HG02943 (cell line): ENCODE results near the gene CREBBP.
"Not testable (repeated sequence)": the region's sequence is repeated elsewhere in the genome, so short reads cannot be mapped to it uniquely, and the experiment has no call there.

ENCODE experiments used
- ATAC-seq: cut with Tn5 transposase; IDR thresholded peaks from one replicate; pipeline ENCODE4 v1.9.1; 2021; ENCODE audit warnings: mild to moderate bottlenecking, low read depth, moderate library complexity; ENCODE audit not compliant: unreplicated experiment

The CREBBP gene

DNA sequence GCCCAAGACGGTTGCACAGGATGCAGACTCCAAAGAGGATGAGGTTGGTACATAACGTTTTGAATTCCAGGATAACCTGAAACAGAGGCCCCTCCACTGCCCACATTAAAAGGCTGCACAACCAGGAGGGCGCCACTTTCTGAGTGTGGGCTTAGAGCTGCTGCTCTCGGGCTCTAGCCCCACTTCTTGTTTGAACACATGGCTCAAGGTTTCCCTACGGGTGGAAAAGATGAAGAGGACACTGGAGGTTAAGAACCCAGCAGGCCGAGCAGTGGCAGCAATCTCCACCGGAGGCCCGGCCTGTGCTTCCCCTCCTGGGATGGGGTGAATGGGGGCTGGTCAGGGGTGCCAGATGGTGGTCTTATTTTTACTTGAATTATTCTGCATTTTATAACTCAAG lies 155.2 kb downstream of the CREBBP start:
- no peak for ATAC-seq

DNA sequence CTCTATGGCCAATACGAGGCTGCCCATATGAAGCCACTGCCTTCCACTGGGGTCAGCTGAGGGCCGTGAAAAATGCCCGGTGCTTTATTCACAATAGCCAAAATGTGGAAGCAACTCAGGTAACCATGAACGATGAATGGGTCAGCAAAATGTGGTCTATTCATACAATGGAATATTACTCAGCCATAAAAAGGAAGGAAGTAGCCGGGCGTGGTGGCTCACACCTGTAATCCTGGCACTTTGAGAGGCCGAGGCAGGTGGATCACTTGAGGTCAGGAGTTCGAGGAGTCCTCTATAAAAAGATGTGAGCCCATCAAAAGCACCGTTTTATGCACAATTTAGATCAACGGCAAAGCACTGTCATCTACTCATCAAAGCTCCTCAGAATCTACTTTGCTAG lies 158.0 kb downstream of the CREBBP start:
- ATAC-seq = no peak

DNA sequence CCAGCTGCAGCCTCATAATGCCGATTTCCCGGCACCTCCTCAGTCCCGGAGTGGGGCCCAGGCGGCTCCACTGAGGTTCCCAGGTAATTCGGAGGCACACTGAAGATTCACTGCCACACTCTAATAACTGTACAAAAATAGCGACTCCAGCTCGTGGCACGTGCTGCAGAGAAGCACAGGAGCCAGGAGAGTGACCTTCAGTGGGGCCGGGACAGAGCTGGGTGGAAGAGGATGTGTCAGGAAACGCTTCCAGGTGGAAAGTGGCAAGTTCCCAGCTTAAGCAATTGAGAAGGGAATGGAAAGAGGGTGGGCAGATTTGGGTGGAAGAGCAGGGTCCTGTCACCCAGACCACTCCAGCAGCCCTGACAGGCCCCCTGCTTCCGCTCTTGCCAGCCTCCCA lies 160.1 kb downstream of the CREBBP start:
- ATAC-seq = no peak

DNA sequence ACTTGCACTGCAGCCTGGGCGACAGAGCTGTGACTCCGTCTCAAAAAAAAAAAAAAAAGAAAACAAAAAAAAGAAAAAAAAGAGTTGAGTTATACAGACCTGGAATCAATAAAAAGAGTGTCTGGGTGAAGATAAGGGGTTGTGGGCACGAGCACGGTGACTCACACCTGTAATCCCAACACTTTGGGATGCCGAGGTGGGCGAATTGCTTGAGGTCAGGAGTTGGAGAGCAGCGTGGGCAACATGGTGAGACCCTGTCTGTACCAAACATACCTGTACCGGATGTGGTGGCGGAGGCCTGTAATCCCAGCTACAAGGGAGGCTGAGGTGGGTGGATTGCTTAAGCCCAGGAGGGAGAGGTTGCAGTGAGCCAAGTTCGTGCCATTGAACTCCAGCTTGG lies 161.9 kb downstream of the CREBBP start:
- no peak for ATAC-seq

DNA sequence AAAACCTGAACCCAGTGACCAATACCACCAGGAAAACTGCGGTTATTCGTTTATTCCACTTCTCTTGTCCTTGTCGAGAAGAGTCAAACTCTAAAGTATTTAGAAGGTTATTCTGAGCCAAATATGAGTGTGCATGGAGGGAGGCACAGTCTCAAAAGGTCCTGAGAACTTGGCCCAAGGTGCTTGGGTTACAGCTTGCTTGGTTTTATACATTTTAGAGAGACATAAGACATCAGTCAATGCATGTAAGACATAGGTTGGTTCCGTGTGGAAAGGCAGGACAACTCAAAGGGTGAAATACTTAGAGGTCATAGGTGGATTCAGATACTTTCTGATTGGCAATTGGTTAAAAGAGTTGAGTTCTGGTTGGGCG lies 162.5 kb downstream of the CREBBP start:
- no peak for ATAC-seq

DNA sequence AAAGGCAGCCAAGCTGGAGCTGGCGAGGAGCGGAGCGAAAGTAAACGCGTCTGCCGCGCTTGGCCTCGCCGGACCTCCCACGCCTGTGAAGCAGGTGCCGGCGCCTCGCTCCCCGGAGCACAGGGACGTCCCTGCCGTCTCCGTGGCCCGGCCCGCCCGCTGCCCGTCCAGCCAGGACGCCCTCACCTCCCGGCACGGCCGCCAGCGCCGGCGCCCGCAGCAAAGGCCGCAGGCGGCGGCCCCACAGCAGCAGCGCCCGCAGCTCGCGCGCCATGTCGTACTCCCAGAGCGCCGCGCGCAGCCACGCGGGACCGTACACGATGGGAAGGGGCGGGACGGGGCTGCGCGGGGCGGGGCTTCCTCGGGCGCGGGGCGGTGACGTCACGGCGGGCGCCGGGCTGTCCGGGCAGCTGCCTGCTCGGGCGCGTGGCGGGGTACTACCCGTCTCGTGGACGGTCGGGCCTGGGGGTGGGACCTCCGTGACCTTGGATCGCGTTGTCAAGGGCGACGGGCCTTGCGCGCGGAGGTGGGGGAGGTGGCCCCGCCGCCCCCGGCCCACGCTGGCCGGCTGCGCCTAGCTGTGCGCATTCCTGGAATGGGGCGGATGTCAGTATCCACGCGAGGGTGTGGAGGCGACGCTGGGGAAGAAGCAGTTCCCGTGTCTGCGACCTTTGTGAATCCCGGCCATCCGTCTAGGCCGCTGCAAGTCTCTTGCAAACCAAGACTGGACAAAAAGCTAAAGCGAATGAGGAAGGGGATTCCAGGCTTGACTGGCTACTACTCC lies 163.1 kb downstream of the CREBBP start, which contains the start of gene TRAP1:
TSS of gene TRAP1 (minus strand) at position 290 of the 784 bp plus-strand sequence. CDS start at position 274, 16 bp downstream.
- peak; percentile 83 for ATAC-seq

DNA sequence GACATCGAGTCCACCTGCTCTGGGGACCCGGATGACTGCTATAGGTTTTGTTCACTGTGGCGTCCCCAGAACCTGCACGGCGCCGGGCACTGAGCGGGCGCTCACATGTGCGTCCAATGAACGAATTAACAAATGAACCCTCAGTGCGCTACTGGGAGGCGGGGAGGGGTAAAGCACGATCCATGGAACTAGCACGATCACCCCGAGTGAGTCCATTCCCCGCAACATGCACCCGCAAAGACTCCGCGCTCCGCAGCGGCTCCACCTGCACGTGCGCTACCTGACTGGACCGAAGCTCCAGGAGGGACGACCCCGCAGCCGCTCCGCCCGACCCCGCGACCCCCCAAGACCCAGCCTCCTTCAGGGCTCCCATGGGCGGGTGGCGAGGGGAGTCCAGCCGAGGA lies 163.7 kb downstream of the CREBBP start:
- ATAC-seq = peak; percentile 26

DNA sequence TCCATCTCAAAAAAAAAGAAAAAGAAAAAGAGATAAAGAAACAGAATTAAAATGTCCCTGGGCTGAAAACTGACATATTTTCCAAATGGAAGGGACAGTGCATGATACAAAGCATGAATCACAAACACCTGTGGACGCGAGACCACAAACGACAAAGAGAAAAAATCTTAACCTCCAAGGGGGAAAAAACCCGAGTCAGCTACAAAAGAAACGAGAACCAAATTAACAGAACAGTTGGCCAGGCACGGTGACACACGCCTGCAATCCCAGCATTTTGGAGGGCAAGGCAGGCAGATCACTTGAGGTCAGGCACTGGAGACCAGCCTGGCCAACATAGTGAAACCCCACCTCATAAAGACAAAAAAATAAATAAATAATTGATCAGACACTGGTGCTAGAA lies 165.1 kb downstream of the CREBBP start:
- no peak for ATAC-seq

DNA sequence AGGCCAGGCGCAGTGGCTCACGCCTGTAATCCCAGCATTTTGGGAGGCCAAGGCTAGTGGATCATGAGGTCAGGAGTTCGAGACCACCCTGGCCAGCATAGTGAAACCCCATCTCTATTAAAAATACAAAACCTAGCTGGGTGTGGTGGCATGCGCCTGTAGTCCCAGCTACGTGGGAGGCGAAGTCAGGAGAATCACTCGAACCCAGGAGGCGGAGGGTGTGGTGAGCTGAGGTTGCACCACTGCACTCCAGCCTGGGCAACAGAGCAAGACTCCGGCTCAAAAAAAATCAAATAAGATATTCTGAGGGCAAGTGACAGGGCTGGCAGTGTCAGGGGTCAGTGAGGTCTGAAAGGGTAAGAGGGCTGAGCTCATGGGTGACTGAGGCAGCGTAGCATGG lies 166.1 kb downstream of the CREBBP start:
- not testable (repeated sequence) for ATAC-seq

DNA sequence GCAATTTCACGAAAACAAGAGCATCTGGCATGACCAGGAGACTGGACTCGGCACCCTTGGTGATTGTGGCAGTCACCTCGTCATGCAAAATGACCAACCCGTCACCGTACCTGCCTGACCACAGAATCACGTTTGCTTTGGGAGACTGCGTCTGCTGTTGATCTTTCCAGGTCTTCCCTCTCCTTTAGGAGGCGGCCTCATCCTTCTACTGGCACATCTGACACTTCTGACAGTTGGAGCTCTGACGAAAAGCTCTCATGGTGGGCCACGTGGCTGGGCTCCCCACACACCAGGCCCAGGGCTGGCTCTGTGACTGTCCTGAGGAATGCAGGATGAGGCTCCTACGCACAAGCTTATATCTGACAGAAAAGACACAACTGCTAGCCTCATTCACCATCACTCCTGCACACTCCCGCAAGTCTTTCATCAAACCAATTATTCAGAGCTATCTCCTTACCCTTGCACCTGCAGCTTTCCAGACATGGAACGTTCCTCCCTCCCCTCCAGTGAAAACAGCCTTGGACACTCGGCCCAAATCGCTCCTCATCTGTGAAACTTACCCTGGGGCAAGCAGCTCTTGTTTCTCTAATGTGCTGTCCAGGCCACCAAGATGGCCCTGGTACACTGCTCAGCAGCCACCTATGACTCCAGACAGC lies 166.8 kb downstream of the CREBBP start:
- ATAC-seq = no peak

DNA sequence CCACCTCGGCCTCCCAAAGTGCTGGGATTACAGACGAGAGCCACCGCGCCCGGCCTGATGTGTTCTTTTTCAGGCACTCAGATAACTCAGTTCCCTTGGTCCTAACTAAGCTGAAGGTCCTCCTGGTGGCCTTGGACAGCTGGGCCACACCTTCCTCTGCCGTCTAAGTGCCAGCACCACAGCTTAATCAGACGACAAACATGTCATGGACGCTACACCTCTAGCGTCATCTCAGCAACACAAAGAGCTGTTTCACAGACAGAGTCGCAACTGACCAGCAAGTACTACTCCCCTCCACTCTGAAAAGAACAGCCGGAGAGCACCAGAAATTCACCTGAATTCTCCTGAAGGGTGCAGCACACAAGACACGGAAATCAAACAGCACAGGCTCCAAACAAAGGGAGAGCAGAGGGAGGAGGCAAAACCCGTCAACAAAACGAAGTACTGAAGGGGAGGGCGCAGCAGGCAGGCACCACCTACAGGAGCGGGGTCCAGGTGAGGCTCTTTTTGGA lies 167.6 kb downstream of the CREBBP start:
- no peak for ATAC-seq

DNA sequence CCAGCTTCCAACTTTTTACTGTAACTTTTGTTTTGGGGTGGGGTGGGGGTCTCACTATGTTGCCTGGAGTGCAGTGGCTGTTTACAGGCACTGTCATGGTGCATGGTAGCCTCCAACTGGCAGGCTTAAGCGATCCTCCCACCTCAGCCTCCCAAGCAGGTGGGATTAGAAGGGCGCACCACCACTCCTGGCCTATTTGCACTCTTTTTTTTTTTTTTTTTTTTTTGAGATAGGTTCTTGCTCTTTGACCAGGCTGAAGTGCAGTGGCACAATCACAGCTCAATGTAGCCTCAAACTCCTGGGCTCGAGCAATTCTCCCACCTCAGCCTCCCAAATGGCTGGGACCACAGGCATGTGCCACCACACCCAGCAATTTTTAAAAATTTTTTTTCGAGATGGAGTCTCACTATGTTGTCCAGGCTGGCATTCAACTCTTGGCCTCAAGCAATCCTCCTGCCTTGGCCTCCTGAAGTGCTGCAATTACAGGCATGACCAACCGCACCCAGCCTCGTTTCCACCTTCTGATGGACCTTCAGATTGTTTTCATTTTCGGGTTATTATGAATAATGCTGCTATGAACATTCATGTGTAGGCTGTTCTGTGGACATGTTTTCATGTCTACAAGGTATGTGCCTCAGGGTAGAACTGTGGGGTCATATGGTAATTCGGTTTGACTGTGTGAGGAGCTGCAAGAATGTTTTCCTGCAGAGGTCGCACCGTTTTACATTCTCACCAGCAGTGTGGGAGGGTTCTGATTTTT lies 174.1 kb downstream of the CREBBP start:
- ATAC-seq = no peak

DNA sequence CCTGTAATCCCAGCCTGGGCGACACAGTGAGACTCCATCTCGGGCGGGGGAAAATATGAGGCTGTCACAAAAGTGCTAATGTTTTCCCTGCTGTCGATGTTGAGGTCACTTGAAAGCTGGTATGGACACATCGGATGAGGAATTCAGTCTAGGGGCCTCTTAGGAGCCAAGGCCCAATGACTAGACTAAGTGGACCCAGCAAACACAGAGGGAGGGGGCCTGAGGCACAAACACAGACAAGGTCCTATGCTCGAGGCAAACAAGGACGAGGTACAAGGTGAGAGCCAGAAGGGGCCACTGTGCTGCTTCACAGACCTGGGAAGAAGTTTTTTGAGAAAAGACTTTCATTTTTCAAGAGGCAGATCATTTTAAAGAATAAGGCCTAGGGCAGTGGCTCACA lies 178.4 kb downstream of the CREBBP start:
- no peak for ATAC-seq

DNA sequence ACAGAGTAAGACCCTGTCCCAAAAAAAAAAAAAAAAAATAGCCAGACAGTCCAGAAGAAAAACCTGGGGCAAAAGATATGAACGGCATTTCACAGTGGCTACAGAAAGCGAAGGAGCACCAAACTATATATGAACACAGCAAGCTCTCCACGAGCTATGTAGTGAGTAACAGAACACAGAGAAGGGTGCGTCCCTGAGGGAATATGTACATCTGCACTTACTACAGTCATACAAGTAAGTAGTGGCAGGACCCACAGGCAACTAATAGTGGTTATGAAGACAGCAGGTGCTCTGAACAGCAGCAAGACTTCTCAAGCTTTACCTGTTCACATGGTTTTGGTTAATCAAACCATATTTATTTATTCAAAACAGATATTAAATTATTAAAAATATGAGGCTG lies 179.0 kb downstream of the CREBBP start:
- ATAC-seq = no peak

DNA sequence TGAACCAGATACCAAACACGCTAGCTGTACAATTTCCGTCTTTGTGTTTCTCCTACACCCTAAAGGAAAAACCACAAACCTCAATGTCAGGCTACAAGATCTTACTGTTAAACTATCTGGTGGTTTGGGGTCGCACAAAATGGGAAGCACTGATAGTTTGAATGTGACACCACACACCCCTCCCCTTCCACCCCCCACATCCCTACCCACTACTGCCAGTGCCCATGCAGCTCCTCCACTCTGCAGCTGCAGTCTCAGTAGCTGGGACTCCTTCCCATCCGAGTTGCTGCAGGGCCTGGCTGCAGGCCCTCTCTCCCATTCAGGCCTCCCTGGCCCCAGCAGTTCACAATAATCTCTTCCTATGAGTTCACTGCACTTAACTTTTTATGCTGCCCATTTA lies 181.6 kb downstream of the CREBBP start:
- no peak for ATAC-seq

DNA sequence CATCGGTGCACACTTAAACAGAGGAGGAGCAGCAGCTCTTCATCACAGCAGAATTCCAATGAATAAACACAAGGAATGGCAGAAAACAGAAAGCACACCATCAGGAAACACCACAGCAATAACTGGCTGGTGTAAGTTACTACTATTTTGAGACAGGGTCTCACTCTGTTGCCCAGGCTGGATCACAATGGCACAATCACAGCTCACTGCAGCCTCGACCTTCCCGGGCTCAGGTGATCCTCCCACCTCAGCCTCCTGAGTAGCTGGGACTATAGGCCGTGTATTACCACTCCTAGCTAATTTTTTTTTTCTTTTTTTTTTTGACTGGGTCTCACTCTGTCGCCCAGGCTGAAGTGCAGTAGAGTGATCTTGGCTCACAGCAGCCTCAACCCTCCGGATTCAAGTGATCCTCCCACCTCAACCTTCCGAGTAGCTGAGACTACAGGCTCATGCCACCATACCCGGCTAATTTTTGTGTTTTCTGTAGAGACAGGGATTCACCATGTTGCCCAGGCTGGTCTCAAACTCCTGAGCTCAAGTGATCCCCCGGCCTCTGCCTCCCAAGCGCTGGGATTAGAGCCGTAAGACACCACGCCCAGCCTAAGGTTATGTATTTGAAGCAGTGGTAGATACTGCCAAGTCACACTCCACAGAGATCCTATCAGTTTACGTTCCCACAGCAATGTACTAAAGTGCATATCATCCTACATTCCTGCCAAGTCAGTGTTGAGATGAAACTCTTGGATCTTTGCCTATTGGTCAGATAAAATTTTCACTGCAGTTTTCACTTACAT lies 183.9 kb downstream of the CREBBP start:
- ATAC-seq = no peak

DNA sequence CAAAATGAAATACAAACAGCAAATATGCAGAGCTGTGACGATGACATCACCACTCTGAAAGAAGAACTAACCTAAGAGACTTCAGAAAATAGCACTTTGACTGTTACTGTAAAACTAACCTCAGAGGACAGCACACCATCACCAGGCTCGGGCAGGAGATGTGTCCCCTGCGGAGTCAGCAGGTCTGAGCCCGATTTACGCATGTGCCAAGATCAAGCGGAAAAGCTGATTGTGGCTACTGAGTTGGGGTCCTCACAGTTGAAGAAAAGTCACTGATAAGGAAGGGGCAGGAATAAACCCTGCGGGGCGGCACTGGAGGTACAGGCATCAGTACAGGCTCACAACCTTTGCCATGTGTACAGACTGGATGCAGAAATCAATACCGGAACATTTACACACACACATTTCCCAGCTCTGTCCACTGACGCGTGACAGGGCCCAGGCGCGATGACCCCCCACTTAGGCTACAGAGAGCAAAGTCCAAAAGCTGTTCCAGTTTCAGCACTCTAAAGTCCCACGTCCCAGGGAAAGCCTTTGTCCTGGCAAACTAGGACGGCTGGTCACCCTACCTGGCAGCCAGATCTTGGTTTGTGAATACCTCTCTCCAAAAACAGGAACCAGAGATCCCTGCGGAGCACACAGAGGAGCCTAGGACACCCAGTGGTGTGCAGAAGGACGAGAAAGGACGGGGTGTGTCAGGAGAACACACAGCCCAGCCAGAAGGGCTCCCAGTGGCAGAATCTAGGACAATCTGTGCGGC lies 184.7 kb downstream of the CREBBP start:
- no peak for ATAC-seq

DNA sequence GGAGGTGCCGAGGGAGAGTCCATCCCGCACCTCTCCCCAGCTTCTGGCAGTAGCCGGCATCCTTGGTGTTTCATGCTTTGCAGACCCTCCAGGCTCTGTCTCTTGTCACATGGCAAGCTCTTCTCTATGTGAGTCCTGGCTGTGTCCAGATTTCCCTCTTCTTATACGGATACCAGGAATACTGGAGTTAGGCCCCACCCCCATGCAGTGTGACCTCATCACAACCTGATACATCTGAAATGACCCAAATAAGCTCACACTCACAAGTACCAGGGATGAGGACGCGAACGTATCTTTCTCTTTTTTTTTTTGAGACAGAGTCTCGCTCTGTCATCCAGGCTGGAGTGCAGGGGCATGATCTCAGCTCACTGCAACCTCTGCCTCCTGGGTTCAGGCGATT lies 186.5 kb downstream of the CREBBP start:
- no peak for ATAC-seq

DNA sequence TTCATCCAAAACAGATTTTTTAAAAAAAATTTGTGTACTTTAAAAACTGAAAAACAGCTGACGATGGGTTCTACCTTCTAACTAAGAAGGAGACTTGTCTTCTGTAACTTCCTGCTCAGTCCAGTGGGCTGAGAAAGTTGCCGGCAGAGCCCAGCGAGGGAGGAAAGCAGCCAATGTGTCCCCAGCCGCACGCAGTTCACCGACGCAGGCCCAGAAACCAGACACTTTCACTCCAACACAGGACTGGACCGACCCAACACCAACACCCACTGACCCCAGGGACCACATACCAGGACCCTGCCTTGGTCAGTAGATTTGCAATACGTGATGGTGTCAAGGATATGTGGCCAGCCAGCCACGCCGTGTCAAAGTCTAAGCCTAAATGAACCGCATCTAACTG lies 188.8 kb downstream of the CREBBP start:
- ATAC-seq = no peak
